Smooth muscle cell of the coronary artery (primary cell): Measurements from ENCODE around the gene RBL2. TPM values are rescaled to one million over a fixed set of nuclear protein-coding genes. Genes with fewer than 3 reads are reported as not detected.

Experiments
- total RNA-seq: library from RNA; depleted of rRNA; stranded (reverse); fragments of >200 nt; gene quantifications from 2 replicates; pipeline ENCODE4 v1.2.3, GENCODE V29; 2014; ENCODE audit warnings: low replicate concordance

RBL2 gene
- total RNA-seq, result 22.9 and 26.2 TPM in 2 replicates

DNA sequence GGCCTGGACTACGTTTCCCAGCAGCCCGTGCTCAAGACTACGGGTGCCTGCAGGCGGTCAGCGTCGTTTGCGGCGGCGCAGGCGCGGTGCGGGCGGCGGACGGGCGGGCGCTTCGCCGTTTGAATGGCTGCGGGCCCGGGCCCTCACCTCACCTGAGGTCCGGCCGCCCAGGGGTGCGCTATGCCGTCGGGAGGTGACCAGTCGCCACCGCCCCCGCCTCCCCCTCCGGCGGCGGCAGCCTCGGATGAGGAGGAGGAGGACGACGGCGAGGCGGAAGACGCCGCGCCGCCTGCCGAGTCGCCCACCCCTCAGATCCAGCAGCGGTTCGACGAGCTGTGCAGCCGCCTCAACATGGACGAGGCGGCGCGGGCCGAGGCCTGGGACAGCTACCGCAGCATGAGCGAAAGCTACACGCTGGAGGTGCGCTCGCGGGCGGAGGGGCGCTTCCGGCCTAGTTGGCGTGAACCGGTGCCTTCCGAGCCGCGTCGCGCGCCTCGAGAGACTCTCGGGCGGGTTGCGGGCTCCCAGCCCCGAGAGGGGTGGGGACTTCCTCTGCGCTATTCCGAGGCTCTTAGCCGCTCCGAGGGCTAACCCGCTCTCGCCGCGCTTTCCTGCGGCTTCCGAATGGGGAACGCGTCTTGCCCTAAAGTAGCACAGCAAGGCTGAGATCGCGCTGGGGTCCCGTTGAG is at the start of gene RBL2:
Gene RBL2, plus strand, starts transcription at position 95 of the 689 bp plus-strand sequence. Its CDS starts 86 bp downstream, at position 181.

DNA sequence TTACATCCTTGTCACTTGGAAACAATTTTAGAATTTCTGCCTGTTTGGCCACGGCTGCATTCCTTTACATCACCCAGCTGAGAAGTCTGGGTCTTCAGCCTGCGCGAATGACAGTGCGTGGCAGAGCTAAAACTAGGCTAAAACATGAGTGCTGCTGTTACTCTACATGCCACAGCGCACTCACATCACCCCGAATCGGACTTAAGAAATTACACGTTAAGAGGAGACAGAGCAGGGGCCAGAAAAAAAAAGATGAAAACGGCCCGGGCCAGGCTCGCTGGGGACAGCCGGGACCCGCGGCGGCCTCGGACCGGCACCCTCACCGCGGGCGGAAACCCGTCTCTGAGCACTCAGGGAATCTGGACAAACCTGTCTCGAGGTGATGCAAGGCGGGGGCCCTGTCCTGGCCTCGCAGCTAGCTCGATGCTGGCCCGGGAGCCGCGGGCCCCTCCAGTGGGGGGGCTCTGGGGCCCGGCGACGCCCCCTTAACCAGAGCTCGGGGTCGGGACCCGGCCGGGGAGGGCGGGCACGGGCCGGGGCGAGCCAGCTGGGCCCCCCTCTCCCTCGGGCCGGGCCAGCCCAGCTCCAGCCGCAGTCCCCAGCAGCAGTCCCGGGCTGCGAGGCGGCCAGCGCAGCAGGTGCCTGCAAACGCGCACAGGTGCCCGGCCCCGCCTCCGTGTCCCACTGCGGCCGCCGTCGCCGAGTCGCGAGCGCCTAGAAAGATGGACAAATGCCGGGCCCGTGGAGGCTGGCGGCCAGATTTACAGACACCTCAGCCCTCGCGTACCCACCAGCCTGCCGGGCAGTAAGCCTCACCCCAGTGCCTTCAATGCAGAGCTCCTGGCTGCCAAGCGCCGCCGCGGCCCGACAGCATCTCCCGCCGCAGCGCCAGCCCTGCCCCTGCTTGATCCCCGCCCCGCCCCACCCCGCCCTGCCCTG is 68.3 kb downstream of the RBL2 start, which contains the start of gene AKTIP:
Gene AKTIP, minus strand, starts transcription at position 879 of the 939 bp plus-strand sequence. CDS start 2,950 bp downstream, outside the sequence.

Other genes starting within 250 kb of the RBL2 start
- 18.7 and 22.2 TPM in 2 replicates for gene AKTIP, start 68.7 kb downstream of the RBL2 start, total RNA-seq